NCI-H82 treated with DMSO at 0.1 percent for 48 hours (cell line): ENCODE results near the gene HMMR.
"Not testable (repeated sequence)": the region's sequence is repeated elsewhere in the genome, so short reads cannot be mapped to it uniquely, and the experiment has no call there.

Experiments
- DNase-seq: peaks from one replicate; lab custom pipeline; 2025; ENCODE audit not compliant: unreplicated experiment; lab: John Stamatoyannopoulos, UW

Gene HMMR

GRCh38 chr5:163506095-163506457, 45.6 kb downstream of the HMMR start:
- DNase-seq, result no peak

GRCh38 chr5:163506726-163507125, 46.3 kb downstream of the HMMR start:
- DNase-seq, result no peak

- DNase-seq, result no peak
These were observed 48.3 kb downstream of the HMMR start for GRCh38 chr5:163508753-163509152.

GRCh38 chr5:163509291-163509951, 49.0 kb downstream of the HMMR start:
- no peak for DNase-seq

- no peak for DNase-seq
These were observed 52.1 kb downstream of the HMMR start for GRCh38 chr5:163512526-163512925.

DNA sequence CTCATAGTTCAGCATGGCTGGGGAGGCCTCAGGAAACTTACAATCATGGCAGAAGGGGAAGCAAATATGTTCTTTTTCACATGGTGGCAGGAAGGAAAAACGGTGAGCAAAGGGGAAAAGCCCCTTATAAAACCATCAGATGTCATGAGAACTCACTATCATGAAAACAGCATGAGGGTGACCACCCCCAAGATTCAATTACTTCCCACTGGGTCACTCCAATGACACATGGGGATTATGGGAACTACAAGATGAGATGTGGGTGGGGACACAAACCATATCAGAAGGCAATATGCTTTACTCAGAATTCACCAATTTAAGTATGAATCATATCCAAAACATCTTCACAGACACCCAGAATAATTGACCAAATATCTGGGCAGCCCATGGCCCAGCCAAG, 64.7 kb downstream of the HMMR start:
- DNase-seq, result no peak

- no peak for DNase-seq
These were observed 69.3 kb downstream of the HMMR start for GRCh38 chr5:163529698-163530097.

DNA sequence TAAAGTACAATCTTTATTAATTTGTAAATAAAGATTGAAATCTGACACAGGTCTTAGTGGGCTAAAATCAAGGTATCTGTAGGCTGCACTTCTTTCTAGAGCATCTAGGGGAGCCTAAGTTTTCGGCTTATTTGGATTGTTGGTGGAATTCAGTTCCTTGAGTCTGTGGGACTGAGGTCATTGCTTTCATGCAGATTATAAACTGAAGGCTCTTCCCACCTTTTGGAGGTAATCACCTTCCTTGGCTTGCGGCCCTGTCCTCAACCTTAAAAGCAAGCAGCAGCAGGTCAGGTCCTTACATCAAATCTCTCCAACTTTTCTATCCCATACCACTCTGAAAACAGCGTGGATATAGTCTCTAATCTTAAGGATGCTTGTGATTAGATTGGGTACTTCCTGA, 70.8 kb downstream of the HMMR start:
- no peak for DNase-seq

DNA sequence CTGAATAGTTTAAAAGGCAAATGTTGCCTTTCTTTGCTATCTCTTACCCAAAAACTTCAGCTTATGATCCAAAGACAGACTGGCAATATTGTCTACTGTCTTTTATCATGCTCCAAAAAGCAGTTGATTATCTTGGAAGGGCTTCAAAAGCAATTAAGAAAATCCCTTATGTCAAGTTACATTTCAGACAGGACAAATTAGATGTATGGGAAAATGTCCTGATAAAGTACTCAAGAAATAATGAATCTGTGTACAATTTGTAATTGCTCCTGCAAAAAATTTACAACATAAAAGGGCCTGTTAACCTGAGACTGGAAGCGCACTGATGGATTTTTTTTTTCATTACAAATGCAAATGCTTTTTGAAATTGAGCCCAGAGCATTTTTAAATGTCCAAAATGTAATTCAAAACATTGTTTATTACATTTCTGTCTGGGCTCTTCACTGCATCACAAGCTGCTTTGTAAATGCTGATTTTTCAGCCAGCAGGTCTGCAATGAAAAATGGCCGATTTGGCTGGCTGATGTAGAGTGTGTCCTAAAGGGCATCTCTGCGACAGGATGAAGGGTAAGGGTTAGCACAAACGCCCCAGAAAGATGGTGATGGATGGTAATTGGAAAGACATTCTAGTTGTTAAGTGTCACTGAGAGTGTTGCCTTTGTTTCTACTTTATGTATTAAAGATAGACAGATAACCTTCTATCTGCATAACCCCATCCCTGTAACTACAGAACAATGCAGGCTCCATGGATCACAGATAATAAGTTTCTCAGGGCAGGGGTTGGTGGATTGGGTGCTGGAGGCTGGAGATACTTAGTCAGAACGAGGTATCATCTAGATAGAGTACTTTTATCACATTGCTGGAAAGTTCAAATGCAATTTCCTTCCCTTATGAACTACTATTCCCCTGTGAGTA, 72.0 kb downstream of the HMMR start:
- no peak for DNase-seq

DNA sequence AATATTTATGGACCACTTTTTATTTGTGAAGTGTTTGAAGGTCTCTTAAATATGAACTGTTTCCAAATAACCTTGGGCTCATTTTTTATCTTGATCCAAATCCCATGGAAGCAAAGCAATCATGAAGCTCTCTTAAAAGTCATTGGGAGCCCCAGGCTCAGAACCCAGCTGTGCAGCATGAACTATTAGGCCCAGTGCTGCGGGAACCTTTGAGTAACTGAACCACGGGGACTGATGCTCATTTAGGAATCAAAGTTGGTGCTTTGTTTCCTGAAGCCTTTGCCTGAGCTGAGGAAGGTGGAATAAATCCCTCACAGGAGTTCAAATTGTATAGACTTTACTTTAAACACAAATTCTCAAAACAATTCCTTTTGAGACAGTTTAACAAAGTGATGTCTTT, 72.8 kb downstream of the HMMR start:
- DNase-seq, result no peak

DNA sequence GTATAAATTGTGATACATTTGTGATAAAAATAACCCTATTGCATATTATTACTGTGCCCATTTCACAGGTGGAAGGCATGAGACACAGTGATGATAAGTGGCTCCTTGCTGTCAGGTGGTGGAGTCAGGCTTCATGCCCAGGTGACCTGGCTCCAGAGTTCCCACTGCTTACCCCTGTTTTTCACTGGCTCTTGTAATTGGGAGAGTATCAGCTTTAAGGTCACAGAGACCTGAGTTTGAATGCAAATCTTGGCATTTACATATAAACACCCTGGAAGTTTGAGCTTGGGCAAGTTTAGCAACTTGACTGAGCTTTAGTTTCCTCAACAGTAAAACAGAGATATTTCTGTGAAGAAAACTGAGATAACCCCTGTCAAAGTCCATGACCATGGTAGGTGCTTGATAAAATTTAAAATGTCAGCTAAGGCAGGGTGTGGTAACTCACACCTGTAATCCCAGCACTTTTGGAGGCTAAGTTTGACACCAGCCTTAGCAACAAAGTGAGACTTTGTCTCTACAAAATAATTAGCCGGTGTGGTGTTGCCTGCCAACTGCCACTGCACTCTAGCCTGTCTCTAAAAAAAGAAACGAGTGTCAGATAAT, 74.2 kb downstream of the HMMR start:
- no peak for DNase-seq

DNA sequence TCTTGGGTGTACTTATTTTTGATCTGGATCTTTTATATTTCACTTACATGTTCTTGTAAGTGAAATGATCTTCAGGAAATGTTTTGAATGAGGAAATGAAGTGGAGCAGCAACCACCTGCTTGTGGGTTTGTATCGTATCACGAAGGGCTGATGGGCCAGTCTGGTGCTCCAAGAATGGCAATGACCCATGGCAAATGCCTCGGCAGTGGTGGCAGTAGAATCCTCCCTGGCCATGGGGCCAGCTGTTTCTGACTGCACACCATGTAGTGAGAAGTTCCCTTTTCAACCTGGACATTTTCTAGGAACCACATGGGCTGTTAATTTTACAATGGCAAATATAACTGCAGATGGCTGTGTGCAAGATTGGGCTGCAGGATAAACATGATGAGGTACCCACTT, 74.9 kb downstream of the HMMR start:
- no peak for DNase-seq

GRCh38 chr5:163536442-163536841, 76.0 kb downstream of the HMMR start:
- DNase-seq, result not testable (repeated sequence)

DNA sequence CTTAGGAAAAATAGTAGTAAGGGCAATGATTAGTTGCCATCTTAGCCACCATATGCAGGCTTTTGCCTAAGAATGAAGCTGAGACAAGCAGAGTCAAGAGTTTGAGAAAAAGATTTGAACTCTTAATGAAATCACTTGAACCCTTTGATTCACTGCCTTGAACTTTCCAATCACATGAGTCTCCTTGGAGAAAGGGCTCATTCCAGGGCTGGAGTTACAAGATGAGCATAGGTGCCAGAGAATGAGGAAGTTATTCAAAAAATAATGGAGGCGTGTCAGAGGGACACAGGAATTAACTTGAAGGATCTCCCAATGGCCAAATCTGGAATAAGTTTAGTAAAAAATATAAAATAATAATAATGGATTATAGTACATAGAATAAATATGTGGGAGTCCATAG, 80.3 kb downstream of the HMMR start:
- no peak for DNase-seq
